HCT116 (cell line): ENCODE measurements around the gene SDK1. TPM values are rescaled to one million over a fixed set of nuclear protein-coding genes. Genes with fewer than 3 reads are reported as not detected.

Source experiments
- ATAC-seq: fragments of 200-7000 bp; cut with Tn5 transposase; 2 replicates; pipeline ENCODE4 v1.9.1; 2020; ENCODE audit warnings: mild to moderate bottlenecking, moderate library complexity
- BruUV-seq: library from RNA; stranded (reverse); fragments of 400-500 nt; replicated peaks from 2 replicates; lab custom pipeline; 2021; lab: Mats Ljungman, UMichigan
- CTCF ChIA-PET: fragments of 300-600 bp; sonication (Branson Sonifier 250); formaldehyde crosslinking; loops from one replicate; lab custom pipeline; 2021; ENCODE audit warnings: antibody characterized with exemption; lab: Charles Lee
- POLR2A ChIA-PET: fragments of 300-600, 350-600 bp; sonication (Branson Sonifier 250); formaldehyde crosslinking; loops from one replicate; lab custom pipeline; 2021; ENCODE audit warnings: antibody characterized with exemption; lab: Charles Lee
- RAD21 ChIA-PET, 2 experiments: fragments of 300-600 bp; sonication (Branson Sonifier 250); formaldehyde crosslinking; loops; one replicate each; lab custom pipeline; 2023; ENCODE audit warnings: low total read pairs in 2 of 2; ENCODE audit not compliant: uncharacterized antibody in 2 of 2, unreplicated experiment in 2 of 2, low non-redundant PET in 1 of 2; lab: Charles Lee
- DNase-seq: peaks from one replicate; pipeline ENCODE4 v3.0.0-alpha.2; 2010; ENCODE audit warnings: low read depth, low spot score
- H2AFZ ChIP-seq: fragments of 200-600 bp; shearing (Covaris generic), sonication (generic); 2 replicates; pipeline ENCODE4 v1.6.1; 2017; ENCODE audit warnings: low read depth, mixed run types, mixed read lengths, antibody characterized with exemption, low read length; ENCODE audit not compliant: poor library complexity, severe bottlenecking
- H3K27ac ChIP-seq: 2 replicates; pipeline ENCODE4 v1.5.1; 2012; ENCODE audit warnings: low read depth, low read length
- H3K27me3 ChIP-seq: fragments of 200-600 bp; sonication (generic); 2 replicates; pipeline ENCODE4 v1.6.1; 2016; ENCODE audit warnings: mixed run types, low read length, mixed read lengths; ENCODE audit not compliant: insufficient read depth
- H3K36me3 ChIP-seq, 2 experiments: fragments of 200-500 bp in 1 of 2; fragments of 200-600 bp in 1 of 2; sonication (Bioruptor generic) in 1 of 2; sonication (generic) in 1 of 2; 2 replicates each; pipeline versions ENCODE4 v1.5.1 to v1.6.1; 2014 to 2016; ENCODE audit warnings: low read length in 2 of 2, inconsistent platforms in 1 of 2, mixed read lengths in 1 of 2, mixed run types in 1 of 2; ENCODE audit not compliant: insufficient read depth in 2 of 2, control insufficient read depth in 1 of 2
- H3K4me1 ChIP-seq, 2 experiments: fragments of 200-600 bp in 1 of 2; sonication (generic) in 1 of 2; 2 replicates each; pipeline versions ENCODE4 v1.5.1 to v1.6.1; 2012 to 2017; ENCODE audit warnings: low read length in 2 of 2, inconsistent platforms in 1 of 2, mild to moderate bottlenecking in 1 of 2, mixed read lengths in 1 of 2, mixed run types in 1 of 2, moderate library complexity in 1 of 2; ENCODE audit not compliant: insufficient read depth in 2 of 2, control insufficient read depth in 1 of 2
- H3K4me2 ChIP-seq: fragments of 200-600 bp; sonication (generic); 2 replicates; pipeline ENCODE4 v1.6.1; 2017; ENCODE audit warnings: mixed run types, low read length, mixed read lengths
- H3K4me3 ChIP-seq, 2 experiments: fragments of 200-600 bp in 1 of 2; sonication (generic) in 1 of 2; replicated peaks in 1 of 2; 2 replicates each; pipeline ENCODE4 v1.5.1; 2011 to 2016; ENCODE audit warnings: low read length in 2 of 2, control low read depth in 1 of 2, low read depth in 1 of 2, mild to moderate bottlenecking in 1 of 2, mixed read lengths in 1 of 2, mixed run types in 1 of 2
- H3K79me2 ChIP-seq: fragments of 200-600 bp; sonication (generic); 2 replicates; pipeline ENCODE4 v1.6.1; 2017; ENCODE audit warnings: mild to moderate bottlenecking, mixed run types, low read length, moderate library complexity, mixed read lengths; ENCODE audit not compliant: insufficient read depth
- H3K9ac ChIP-seq: fragments of 200-600 bp; sonication (generic); 2 replicates; pipeline ENCODE4 v1.6.1; 2016; ENCODE audit warnings: low read length, mixed read lengths
- H3K9me2 ChIP-seq: fragments of 200-600 bp; sonication (generic), shearing (Covaris generic); 2 replicates; pipeline ENCODE4 v1.6.1; 2017; ENCODE audit warnings: mixed run types, mild to moderate bottlenecking, moderate library complexity; ENCODE audit not compliant: insufficient read depth
- H3K9me3 ChIP-seq, 2 experiments: fragments of 200-500 bp in 1 of 2; fragments of 200-600 bp in 1 of 2; sonication (Bioruptor generic) in 1 of 2; sonication (generic) in 1 of 2; 2 replicates each; pipeline ENCODE4 v1.6.1; 2014 to 2017; ENCODE audit warnings: low read length in 2 of 2, mixed read lengths in 2 of 2, inconsistent platforms in 1 of 2, low read depth in 1 of 2, mild to moderate bottlenecking in 1 of 2, mixed run types in 1 of 2, moderate library complexity in 1 of 2; ENCODE audit not compliant: control insufficient read depth in 1 of 2, insufficient read depth in 1 of 2
- H4K20me1 ChIP-seq: fragments of 200-600 bp; sonication (generic), shearing (Covaris generic); 2 replicates; pipeline ENCODE4 v1.6.1; 2017; ENCODE audit warnings: mixed run types, mild to moderate bottlenecking, moderate library complexity; ENCODE audit not compliant: insufficient read depth
- CBX3 ChIP-seq: IDR thresholded peaks from 2 replicates; pipeline ENCODE4 v1.6.1; 2012; ENCODE audit warnings: low read depth
- CEBPB ChIP-seq: IDR thresholded peaks from 2 replicates; pipeline ENCODE4 v1.6.1; 2012; ENCODE audit warnings: low read depth
- EGR1 ChIP-seq: IDR thresholded peaks from 2 replicates; pipeline ENCODE4 v1.6.1; 2012; ENCODE audit warnings: low read depth
- FOSL1 ChIP-seq: IDR thresholded peaks from 2 replicates; pipeline ENCODE4 v1.6.1; 2012; ENCODE audit warnings: low read depth
- JUND ChIP-seq: IDR thresholded peaks from 2 replicates; pipeline ENCODE4 v1.6.1; 2012
- POLR2A ChIP-seq: IDR thresholded peaks from 2 replicates; pipeline ENCODE4 v1.7.0; 2011; ENCODE audit warnings: borderline replicate concordance; ENCODE audit not compliant: insufficient read depth, insufficient read length; ENCODE audit errors: extremely low read depth
- POLR2AphosphoS5 ChIP-seq: IDR thresholded peaks from 2 replicates; pipeline ENCODE4 v1.6.1; 2011; ENCODE audit warnings: mild to moderate bottlenecking, low read depth, low read length, moderate library complexity
- SIN3A ChIP-seq: IDR thresholded peaks from 2 replicates; pipeline ENCODE4 v1.6.1; 2012; ENCODE audit warnings: low read depth
- YY1 ChIP-seq: IDR thresholded peaks from 2 replicates; pipeline ENCODE4 v1.6.1; 2011; ENCODE audit warnings: low read length, low read depth, moderate library complexity, mild to moderate bottlenecking; ENCODE audit not compliant: insufficient replicate concordance; ENCODE audit errors: extremely low read depth
- ZFX ChIP-seq: fragments of 450-650 bp; IDR thresholded peaks from 2 replicates; pipeline ENCODE4 v1.6.1; 2017
- ZNF274 ChIP-seq: fragments of 200-500 bp; sonication (Bioruptor generic); IDR thresholded peaks from 2 replicates; pipeline ENCODE4 v1.6.1; 2014; ENCODE audit warnings: mild to moderate bottlenecking, low read depth, low read length, inconsistent platforms
- intact Hi-C: fragments of 100-400 bp; cut with micrococcal nuclease; formaldehyde crosslinking; loops from 2 replicates; pipeline ENCODE4 v1.10.0; 2022
- total RNA-seq: library from RNA; stranded (reverse); gene quantifications from one replicate; pipeline ENCODE4 v1.2.1, GENCODE V29; 2021; ENCODE audit not compliant: unreplicated experiment
- TF ChIP-seq, protein P1 (sequence below): IDR thresholded peaks from 2 replicates; pipeline ENCODE4 v1.6.1; 2012; ENCODE audit warnings: low read depth
- TF ChIP-seq, protein P2 (sequence below): IDR thresholded peaks from 2 replicates; pipeline ENCODE4 v1.6.1; 2012

SDK1 gene
- total RNA-seq, 1 experiment from 2014 or later: 0.05 TPM

DNA sequence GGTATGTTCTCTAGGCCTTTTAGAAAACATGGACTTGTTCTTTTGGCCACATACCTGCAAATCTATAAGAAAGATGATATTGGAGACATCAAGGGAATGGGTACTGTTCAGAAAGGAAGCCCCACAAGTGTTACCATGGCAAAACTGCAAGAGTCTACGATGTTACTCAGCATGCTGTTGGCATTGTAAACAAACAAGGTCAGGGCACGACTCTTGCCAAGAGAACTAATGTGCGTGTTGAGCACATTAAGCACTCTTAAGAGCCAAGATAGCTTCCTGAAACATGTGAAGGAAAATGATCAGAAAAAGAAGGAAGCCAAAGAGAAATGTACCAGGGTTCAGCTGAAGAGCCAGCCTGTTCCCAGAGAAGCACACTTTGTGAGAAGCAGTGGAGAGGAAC lies 37.1 kb downstream of the SDK1 start:
- H3K36me3 ChIP-seq: no peaks in the 10 kb centered on the region
- no peak for ATAC-seq
- CTCF ChIA-PET: no interaction called here
- H3K9ac ChIP-seq: no peak overlapping the region
- H3K4me3 ChIP-seq: no peak overlapping the region
- DNase-seq: no peak
- H3K4me2 ChIP-seq: no peak overlapping the region
- H3K79me2 ChIP-seq: no peaks in the 10 kb centered on the region
- no peak overlapping the region for H3K27ac ChIP-seq
- POLR2A ChIA-PET: no interaction called here
- TF ChIP-seq JUND (no peak), POLR2A (no peak), CBX3 (no peak), POLR2AphosphoS5 (no peak), SIN3A (no peak), CEBPB (no peak), EGR1 (no peak), FOSL1 (no peak), ZNF274 (no peak), YY1 (no peak), ZFX (no peak)
- TF ChIP-seq, protein P1, sequence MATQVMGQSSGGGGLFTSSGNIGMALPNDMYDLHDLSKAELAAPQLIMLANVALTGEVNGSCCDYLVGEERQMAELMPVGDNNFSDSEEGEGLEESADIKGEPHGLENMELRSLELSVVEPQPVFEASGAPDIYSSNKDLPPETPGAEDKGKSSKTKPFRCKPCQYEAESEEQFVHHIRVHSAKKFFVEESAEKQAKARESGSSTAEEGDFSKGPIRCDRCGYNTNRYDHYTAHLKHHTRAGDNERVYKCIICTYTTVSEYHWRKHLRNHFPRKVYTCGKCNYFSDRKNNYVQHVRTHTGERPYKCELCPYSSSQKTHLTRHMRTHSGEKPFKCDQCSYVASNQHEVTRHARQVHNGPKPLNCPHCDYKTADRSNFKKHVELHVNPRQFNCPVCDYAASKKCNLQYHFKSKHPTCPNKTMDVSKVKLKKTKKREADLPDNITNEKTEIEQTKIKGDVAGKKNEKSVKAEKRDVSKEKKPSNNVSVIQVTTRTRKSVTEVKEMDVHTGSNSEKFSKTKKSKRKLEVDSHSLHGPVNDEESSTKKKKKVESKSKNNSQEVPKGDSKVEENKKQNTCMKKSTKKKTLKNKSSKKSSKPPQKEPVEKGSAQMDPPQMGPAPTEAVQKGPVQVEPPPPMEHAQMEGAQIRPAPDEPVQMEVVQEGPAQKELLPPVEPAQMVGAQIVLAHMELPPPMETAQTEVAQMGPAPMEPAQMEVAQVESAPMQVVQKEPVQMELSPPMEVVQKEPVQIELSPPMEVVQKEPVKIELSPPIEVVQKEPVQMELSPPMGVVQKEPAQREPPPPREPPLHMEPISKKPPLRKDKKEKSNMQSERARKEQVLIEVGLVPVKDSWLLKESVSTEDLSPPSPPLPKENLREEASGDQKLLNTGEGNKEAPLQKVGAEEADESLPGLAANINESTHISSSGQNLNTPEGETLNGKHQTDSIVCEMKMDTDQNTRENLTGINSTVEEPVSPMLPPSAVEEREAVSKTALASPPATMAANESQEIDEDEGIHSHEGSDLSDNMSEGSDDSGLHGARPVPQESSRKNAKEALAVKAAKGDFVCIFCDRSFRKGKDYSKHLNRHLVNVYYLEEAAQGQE: no peak
- TF ChIP-seq, protein P2, sequence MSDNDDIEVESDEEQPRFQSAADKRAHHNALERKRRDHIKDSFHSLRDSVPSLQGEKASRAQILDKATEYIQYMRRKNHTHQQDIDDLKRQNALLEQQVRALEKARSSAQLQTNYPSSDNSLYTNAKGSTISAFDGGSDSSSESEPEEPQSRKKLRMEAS: no peak
- TF ChIP-seq, all 23 proteins: peak for 0
- Histone ChIP-seq H4K20me1 (no peaks in the 10 kb centered on the region), H3K9me2 (no peaks in the 10 kb centered on the region), H3K4me1 (no peaks in the 10 kb centered on the region), H2AFZ (no peak overlapping the region), H3K9me3 (no peaks in the 10 kb centered on the region), H3K27me3 (peaks cover 56% of the 10 kb centered on the region)
- intact Hi-C loops: no loop called here
- RAD21 ChIA-PET: no interaction called here
- no TSS peak for BruUV-seq
